Stimulated activated CD4-positive, alpha-beta T cell treated with anti-CD3 and anti-CD28 coated beads, TNF-alpha, amount 100 ng/mL, for 1 hour (primary cell): ENCODE results near the gene KIRREL3.

ENCODE experiments used
- DNase-seq, 3 donors: peaks; one replicate each; pipeline ENCODE4 v3.0.0-alpha.2; 2020; ENCODE audit warnings: low read depth in 3 of 3, low spot score in 1 of 3

The KIRREL3 gene

GRCh38 chr11:126718276-126718675 lies 282.3 kb downstream of the KIRREL3 start:
- DNase-seq, result no peak

- DNase-seq, result no peak
Measured at GRCh38 chr11:126716456-126717083, 284.0 kb downstream of the KIRREL3 start.

- DNase-seq, result no peak
Measured at GRCh38 chr11:126713806-126714205, 286.8 kb downstream of the KIRREL3 start.

- DNase-seq, result no peak
Measured at GRCh38 chr11:126711977-126712625, 288.5 kb downstream of the KIRREL3 start.

- no peak for DNase-seq
Measured at GRCh38 chr11:126710804-126711399, 289.7 kb downstream of the KIRREL3 start.

- DNase-seq, result no peak
Measured at GRCh38 chr11:126707498-126707897, 293.1 kb downstream of the KIRREL3 start.

GRCh38 chr11:126704096-126704495 lies 296.5 kb downstream of the KIRREL3 start:
- DNase-seq, result no peak

GRCh38 chr11:126703662-126704061 lies 296.9 kb downstream of the KIRREL3 start:
- no peak for DNase-seq

- DNase-seq, result no peak
Measured at GRCh38 chr11:126702987-126703386, 297.6 kb downstream of the KIRREL3 start.

GRCh38 chr11:126702165-126702720 lies 298.3 kb downstream of the KIRREL3 start:
- no peak for DNase-seq

GRCh38 chr11:126701520-126701897 lies 299.1 kb downstream of the KIRREL3 start:
- DNase-seq, result no peak

GRCh38 chr11:126700768-126701519 lies 299.6 kb downstream of the KIRREL3 start:
- no peak for DNase-seq

- DNase-seq, result no peak
Measured at GRCh38 chr11:126698576-126698975, 302.0 kb downstream of the KIRREL3 start.

- DNase-seq, result no peak
Measured at GRCh38 chr11:126697936-126698335, 302.6 kb downstream of the KIRREL3 start.

- no peak for DNase-seq
Measured at GRCh38 chr11:126696982-126697381, 303.6 kb downstream of the KIRREL3 start.

GRCh38 chr11:126695293-126695692 lies 305.3 kb downstream of the KIRREL3 start:
- DNase-seq, result no peak

- no peak for DNase-seq
Measured at GRCh38 chr11:126694065-126694625, 306.4 kb downstream of the KIRREL3 start.

- no peak for DNase-seq
Measured at GRCh38 chr11:126687477-126687876, 313.1 kb downstream of the KIRREL3 start.

GRCh38 chr11:126686938-126687337 lies 313.6 kb downstream of the KIRREL3 start:
- DNase-seq, result no peak

- DNase-seq, result no peak
Measured at GRCh38 chr11:126683766-126684728, 316.5 kb downstream of the KIRREL3 start.
